Activated B cell treated with CpG ODN at 0.5 μM for 24 hours (primary cell): ENCODE data around the gene ACAT1. TPM values are rescaled to one million over a fixed set of nuclear protein-coding genes. Genes with fewer than 3 reads are reported as not detected.
"Not testable (repeated sequence)": the region's sequence is repeated elsewhere in the genome, so short reads cannot be mapped to it uniquely, and the experiment has no call there.

ENCODE experiments used
- ATAC-seq: fragments of 200-7000 bp; cut with Tn5 transposase; one replicate; pipeline ENCODE4 v1.10.0; 2021; ENCODE audit warnings: low read depth, mild to moderate bottlenecking, moderate library complexity
- CTCF ChIA-PET: fragments of 350-600 bp; sonication (Branson Sonifier 250); formaldehyde crosslinking; loops from one replicate; lab custom pipeline; 2021; ENCODE audit warnings: antibody characterized with exemption; lab: Charles Lee
- POLR2A ChIA-PET: fragments of 350-600 bp; sonication (Branson Sonifier 250); formaldehyde crosslinking; loops from one replicate; lab custom pipeline; 2021; ENCODE audit warnings: antibody characterized with exemption; lab: Charles Lee
- DNase-seq: peaks from one replicate; pipeline ENCODE4 v3.0.0; 2022
- H3K27ac Mint-ChIP-seq: one replicate; pipeline ENCODE4 v1.8.0; 2020; ENCODE audit warnings: mixed read lengths
- H3K27me3 Mint-ChIP-seq: one replicate; pipeline ENCODE4 v1.8.0; 2021; ENCODE audit warnings: mixed read lengths
- H3K36me3 Mint-ChIP-seq: one replicate; pipeline ENCODE4 v1.8.0; 2021; ENCODE audit warnings: low read depth, mixed read lengths
- H3K4me1 Mint-ChIP-seq: one replicate; pipeline ENCODE4 v1.8.0; 2021; ENCODE audit warnings: mixed read lengths
- H3K4me3 Mint-ChIP-seq: one replicate; pipeline ENCODE4 v1.8.0; 2020; ENCODE audit warnings: mild to moderate bottlenecking, mixed read lengths
- H3K9me3 Mint-ChIP-seq: one replicate; pipeline ENCODE4 v1.8.0; 2020; ENCODE audit warnings: mixed read lengths
- CTCF ChIP-seq: fragments of 200-600 bp; IDR thresholded peaks from one replicate; pipeline ENCODE4 v1.8.0; 2022; ENCODE audit warnings: antibody characterized with exemption, mild to moderate bottlenecking
- intact Hi-C: fragments of 100-400 bp; cut with micrococcal nuclease; formaldehyde crosslinking; loops from one replicate; pipeline ENCODE4 v1.15.1; 2024
- total RNA-seq: library from RNA; stranded (reverse); gene quantifications from 2 replicates; pipeline ENCODE4 v1.2.3, GENCODE V29; 2022

The ACAT1 gene
- total RNA-seq, 1 donor from 2014 or later, result 51.1 TPM

- no peak for TF ChIP-seq CTCF
- Mint-ChIP-seq H3K27ac (no peak overlapping the region), H3K27me3 (no peaks in the 10 kb centered on the region), H3K4me3 (no peak overlapping the region), H3K9me3 (no peaks in the 10 kb centered on the region), H3K4me1 (peaks cover 15% of the 10 kb centered on the region), H3K36me3 (no peaks in the 10 kb centered on the region)
- intact Hi-C loops, result no loop called here
- ATAC-seq (no peak), DNase-seq (no peak)
- POLR2A ChIA-PET, result no interaction called here
- CTCF ChIA-PET, result interaction anchor here (1.0 to 2.4 kb wide), 6 partner anchors 9 to 538 kb away, joined by 3 to 23 read pairs (median 5); no protein-coding TSS in a partner anchor
These were observed 3.5 kb upstream of the ACAT1 start for GRCh38 chr11:108117746-108118371.

DNA sequence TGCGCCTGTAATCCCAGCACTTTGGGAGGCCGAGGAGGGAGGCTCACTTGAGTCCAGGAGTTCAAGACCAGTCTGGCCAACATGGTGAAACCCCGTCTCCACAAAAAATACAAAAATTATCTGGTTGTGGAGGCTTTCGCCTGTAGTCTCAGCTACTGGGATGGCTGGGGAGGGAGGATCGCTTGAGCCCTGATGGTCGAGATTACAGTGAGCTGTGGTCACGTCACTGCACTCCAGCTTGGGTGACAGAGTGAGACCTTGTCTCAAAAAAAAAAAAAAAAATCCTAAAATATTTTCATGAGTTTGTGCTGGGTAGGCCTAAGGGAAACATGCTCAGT, 462 bp upstream of the ACAT1 start:
- H3K4me3 Mint-ChIP-seq, result peak overlapping the region; percentile 87
- H3K4me1 Mint-ChIP-seq, result peaks cover 37% of the 10 kb centered on the region
- H3K27me3 Mint-ChIP-seq, CTCF ChIA-PET, H3K36me3 Mint-ChIP-seq, H3K9me3 Mint-ChIP-seq, DNase-seq: not testable (repeated sequence)
- H3K27ac Mint-ChIP-seq, result peak overlapping the region; percentile 56
- ATAC-seq, result peak; percentile 6
- intact Hi-C loops, result loop anchor here (1.0 to 10.0 kb wide), 11 partner anchors 40 to 556 kb away; partner anchors contain the start of genes ALKBH8, C11orf65, DDX10 and POGLUT3
- POLR2A ChIA-PET, result interaction anchor here (0.7 kb wide), 1 partner anchor 555 kb away, joined by 4 read pairs; no protein-coding TSS in a partner anchor

- no peak for TF ChIP-seq CTCF
- H3K27me3 Mint-ChIP-seq, result no peaks in the 10 kb centered on the region
- H3K4me3 Mint-ChIP-seq, result peak overlapping the region; percentile 87
- H3K4me1 Mint-ChIP-seq, result peaks cover 39% of the 10 kb centered on the region
- DNase-seq (no peak), ATAC-seq (no peak)
- H3K9me3 Mint-ChIP-seq, result no peaks in the 10 kb centered on the region
- ChIA-PET POLR2A (interaction anchor here (0.7 kb wide), 1 partner anchor 542 kb away, joined by 3 read pairs; the partner anchor contains the start of gene DDX10), CTCF (no interaction called here)
- peak overlapping the region; percentile 25 for H3K27ac Mint-ChIP-seq
- H3K36me3 Mint-ChIP-seq, result peaks cover 6% of the 10 kb centered on the region
- intact Hi-C loops, result loop anchor here (5.0 to 10.0 kb wide), 2 partner anchors 170 to 373 kb away; partner anchors contain the start of gene POGLUT3
These were observed 830 bp downstream of the ACAT1 start for GRCh38 chr11:108122166-108122628.

DNA sequence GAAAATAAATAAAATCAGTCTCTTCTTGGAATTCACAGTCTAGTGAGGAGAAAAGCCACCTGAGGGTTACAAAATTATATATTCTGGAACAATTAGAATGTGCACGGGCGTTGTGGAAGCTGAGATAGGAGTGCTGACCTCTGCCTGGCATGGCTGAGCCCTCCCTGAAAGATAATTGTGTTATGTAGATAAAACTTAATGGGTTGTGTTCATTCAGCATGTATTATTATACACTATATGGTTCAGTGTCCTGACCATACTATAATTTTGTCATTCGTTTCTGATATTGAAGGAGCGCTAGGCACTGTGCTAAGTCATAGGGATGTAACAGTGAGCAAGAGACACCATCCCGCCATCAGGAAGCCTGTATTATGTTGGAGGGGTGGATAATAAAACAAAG, 3.7 kb downstream of the ACAT1 start:
- no peak overlapping the region for H3K4me3 Mint-ChIP-seq
- intact Hi-C loops, result loop anchor here (10.0 kb wide), 1 partner anchor 370 kb away; the partner anchor contains the start of gene POGLUT3
- H3K4me1 Mint-ChIP-seq, result peaks cover 39% of the 10 kb centered on the region

DNA sequence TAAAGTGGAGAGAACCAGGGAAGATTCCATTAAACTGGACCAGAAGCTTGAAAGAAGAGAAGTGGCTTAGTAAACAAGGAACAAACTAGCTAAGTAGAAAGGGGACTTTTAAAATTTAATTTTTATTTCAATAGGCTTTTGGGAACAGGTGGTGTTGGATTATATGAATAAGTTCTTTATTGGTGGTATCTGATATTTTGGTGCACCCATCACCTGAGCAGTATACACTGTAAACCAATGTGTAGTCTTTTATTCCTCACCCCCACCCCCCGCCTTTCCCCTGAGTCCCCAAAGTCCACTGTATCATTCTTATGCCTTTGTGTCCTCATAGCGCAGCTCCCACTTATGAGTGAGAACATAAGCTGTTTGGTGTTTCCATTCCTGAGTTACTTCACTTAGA, 7.4 kb downstream of the ACAT1 start:
- no peak overlapping the region for H3K27ac Mint-ChIP-seq
- ChIA-PET POLR2A (no interaction called here), CTCF (no interaction called here)
- DNase-seq, result no peak
- peaks cover 22% of the 10 kb centered on the region for H3K36me3 Mint-ChIP-seq
- no peak overlapping the region for H3K4me3 Mint-ChIP-seq
- no peaks in the 10 kb centered on the region for H3K27me3 Mint-ChIP-seq
- peaks cover 18% of the 10 kb centered on the region for H3K4me1 Mint-ChIP-seq
- ATAC-seq, result no peak
- no peaks in the 10 kb centered on the region for H3K9me3 Mint-ChIP-seq
- TF ChIP-seq CTCF, result no peak
- intact Hi-C loops, result loop anchor here (10.0 kb wide), 1 partner anchor 366 kb away; the partner anchor contains the start of gene POGLUT3

More for the DNA sequence above, 3.7 kb downstream of the ACAT1 start:
- DNase-seq, result no peak
- ChIA-PET POLR2A (no interaction called here), CTCF (no interaction called here)
- Mint-ChIP-seq H3K36me3 (peaks cover 12% of the 10 kb centered on the region), H3K9me3 (no peaks in the 10 kb centered on the region), H3K27me3 (no peaks in the 10 kb centered on the region), H3K27ac (peak overlapping the region; percentile 52)
- ATAC-seq, result no peak
- no peak for TF ChIP-seq CTCF
